Neuron (in vitro differentiated cells): ENCODE results near the gene GLUL.
"Not testable (repeated sequence)": the region's sequence is repeated elsewhere in the genome, so short reads cannot be mapped to it uniquely, and the experiment has no call there.

Experiments
- H2AFZ ChIP-seq: one replicate; pipeline ENCODE4 v1.6.1; 2013; ENCODE audit warnings: low read depth, mild to moderate bottlenecking, inconsistent platforms, low read length, moderate library complexity
- H3K27me3 ChIP-seq: one replicate; pipeline ENCODE4 v1.6.1; 2013; ENCODE audit warnings: low read length; ENCODE audit not compliant: insufficient read depth
- H3K36me3 ChIP-seq: one replicate; pipeline ENCODE4 v1.6.1; 2013; ENCODE audit warnings: low read length; ENCODE audit not compliant: insufficient read depth
- H3K4me1 ChIP-seq: one replicate; pipeline ENCODE4 v1.6.1; 2013; ENCODE audit warnings: low read length; ENCODE audit not compliant: insufficient read depth
- H3K4me3 ChIP-seq: 2 replicates; pipeline ENCODE4 v1.5.1; 2013; ENCODE audit warnings: mild to moderate bottlenecking, low read length, moderate library complexity
- H3K9me3 ChIP-seq: one replicate; pipeline ENCODE4 v1.6.1; 2013; ENCODE audit warnings: low read length

GLUL gene

DNA sequence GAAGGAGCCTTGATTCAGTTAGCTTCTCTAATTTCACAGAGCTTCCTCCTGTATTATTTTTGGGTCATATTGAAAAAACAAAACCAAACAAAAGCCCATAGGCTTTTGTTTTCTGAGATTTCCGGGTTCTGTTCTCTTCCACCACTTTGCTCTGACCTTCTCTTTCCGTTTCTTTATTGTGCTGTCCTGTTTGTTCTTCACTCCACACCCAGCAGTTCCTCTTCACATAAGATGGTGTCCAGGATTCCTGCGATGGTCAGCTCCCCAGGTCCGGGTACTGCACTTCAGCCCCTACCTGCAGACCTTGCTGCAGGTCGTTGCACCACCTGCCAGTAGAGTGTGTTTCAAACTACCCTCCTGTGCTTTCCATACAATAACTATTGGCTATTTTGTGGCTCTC is 44.6 kb downstream of the GLUL start:
- Histone ChIP-seq H3K27me3 (no peaks in the 10 kb centered on the region), H3K4me1 (no peaks in the 10 kb centered on the region), H2AFZ (no peak overlapping the region), H3K4me3 (no peak overlapping the region), H3K9me3 (no peaks in the 10 kb centered on the region), H3K36me3 (no peaks in the 10 kb centered on the region)

- H3K4me3 ChIP-seq: no peak overlapping the region
Measured at GRCh38 chr1:182340233-182341058, 51.1 kb downstream of the GLUL start.

GRCh38 chr1:182339684-182340083 is 51.9 kb downstream of the GLUL start:
- Histone ChIP-seq H3K27me3 (no peaks in the 10 kb centered on the region), H3K4me1 (no peaks in the 10 kb centered on the region), H2AFZ (no peak overlapping the region), H3K4me3 (no peak overlapping the region), H3K9me3 (no peaks in the 10 kb centered on the region), H3K36me3 (no peaks in the 10 kb centered on the region)

More at GRCh38 chr1:182340233-182341058, 51.1 kb downstream of the GLUL start:
- Histone ChIP-seq H3K36me3 (no peaks in the 10 kb centered on the region), H3K27me3 (no peaks in the 10 kb centered on the region), H3K4me1 (no peaks in the 10 kb centered on the region), H2AFZ (no peak overlapping the region), H3K9me3 (no peaks in the 10 kb centered on the region)

DNA sequence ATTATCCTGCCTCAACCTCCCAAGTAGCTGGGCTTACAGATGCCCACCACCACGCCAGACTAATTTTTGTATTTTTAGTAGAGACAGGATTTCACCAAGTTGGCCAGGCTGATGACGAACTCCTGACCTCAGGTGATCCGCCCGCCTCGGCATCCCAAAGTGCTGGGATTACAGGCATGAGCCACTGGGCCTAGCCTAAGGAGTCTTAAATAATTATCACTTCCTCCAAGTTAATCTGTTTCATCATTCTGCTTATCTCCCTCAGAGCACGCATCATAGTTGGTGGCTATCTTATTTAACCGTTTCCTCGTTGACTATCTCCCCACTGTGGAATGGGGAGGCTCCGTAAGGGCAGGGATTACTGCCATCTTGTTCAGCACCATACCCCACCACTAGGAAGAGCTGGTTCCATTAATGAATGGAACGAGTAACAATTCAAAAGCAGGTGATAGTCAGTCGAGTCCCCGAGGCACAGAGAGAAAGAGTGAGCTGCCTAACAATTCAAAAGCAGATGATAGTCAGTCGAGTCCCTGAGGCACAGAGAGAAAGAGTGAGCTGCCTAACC is 52.7 kb downstream of the GLUL start:
- no peaks in the 10 kb centered on the region for H3K9me3 ChIP-seq
- H3K36me3 ChIP-seq: no peaks in the 10 kb centered on the region
- H2AFZ ChIP-seq: no peak overlapping the region
- no peaks in the 10 kb centered on the region for H3K27me3 ChIP-seq
- H3K4me1 ChIP-seq: no peaks in the 10 kb centered on the region
- no peak overlapping the region for H3K4me3 ChIP-seq

- Histone ChIP-seq H3K4me1 (no peaks in the 10 kb centered on the region), H3K36me3 (no peaks in the 10 kb centered on the region), H2AFZ (no peak overlapping the region), H3K9me3 (no peaks in the 10 kb centered on the region), H3K27me3 (no peaks in the 10 kb centered on the region), H3K4me3 (no peak overlapping the region)
Measured at GRCh38 chr1:182337736-182338571, 53.6 kb downstream of the GLUL start.

- Histone ChIP-seq H3K4me3 (no peak overlapping the region), H3K4me1 (no peaks in the 10 kb centered on the region), H2AFZ (no peak overlapping the region), H3K27me3 (no peaks in the 10 kb centered on the region), H3K36me3 (no peaks in the 10 kb centered on the region), H3K9me3 (no peaks in the 10 kb centered on the region)
Measured at GRCh38 chr1:182335771-182336566, 55.6 kb downstream of the GLUL start.

DNA sequence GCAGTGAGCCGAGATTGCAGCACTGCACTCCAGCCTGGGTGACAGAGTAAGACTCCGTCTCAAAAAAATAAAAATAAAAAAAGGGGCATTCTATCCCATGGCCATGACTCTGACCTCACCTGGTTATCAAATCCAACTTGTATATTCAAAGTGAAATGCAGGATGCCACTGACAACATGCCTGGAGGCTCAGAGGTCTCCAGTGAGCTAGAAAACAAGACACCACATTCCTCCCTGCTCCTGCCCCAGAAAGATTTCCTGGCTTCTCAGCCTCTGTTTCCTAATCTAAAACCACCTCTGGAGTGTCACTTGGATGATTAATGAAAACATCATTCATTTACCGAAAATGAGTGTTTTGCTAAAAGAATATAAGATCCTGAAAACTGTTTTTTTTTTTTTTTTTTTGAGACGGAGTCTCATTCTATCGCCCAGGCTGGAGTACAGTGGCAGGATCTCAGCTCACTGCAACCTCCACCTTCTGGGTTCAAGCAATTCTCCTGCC is 58.5 kb downstream of the GLUL start:
- H3K4me1 ChIP-seq, H3K9me3 ChIP-seq, H3K36me3 ChIP-seq, H3K27me3 ChIP-seq, H3K4me3 ChIP-seq, H2AFZ ChIP-seq: not testable (repeated sequence)

- Histone ChIP-seq H3K4me3 (no peak overlapping the region), H3K4me1 (no peaks in the 10 kb centered on the region), H3K27me3 (no peaks in the 10 kb centered on the region), H3K9me3 (no peaks in the 10 kb centered on the region), H2AFZ (no peak overlapping the region), H3K36me3 (no peaks in the 10 kb centered on the region)
Measured at GRCh38 chr1:182332261-182333060, 59.1 kb downstream of the GLUL start.
